CD4-positive, CD25-positive, alpha-beta regulatory T cell (primary cell): Measurements from ENCODE around the gene TMEM191B. TPM values are rescaled to one million over a fixed set of nuclear protein-coding genes. Genes with fewer than 3 reads are reported as not detected.
"Not testable (repeated sequence)": the region's sequence is repeated elsewhere in the genome, so short reads cannot be mapped to it uniquely, and the experiment has no call there.

Experiments used
- ATAC-seq, 2 donors: fragments of 150-1000 bp; cut with Tn5 transposase; one replicate each; pipeline ENCODE4 v1.10.0; 2021; ENCODE audit warnings: low read depth in 2 of 2, moderate number of reproducible peaks in 2 of 2, moderate library complexity in 1 of 2
- DNase-seq, 3 donors: peaks; one replicate each; pipeline versions ENCODE4 v3.0.0 to v3.0.0-alpha.2; 2012 to 2022; ENCODE audit warnings: mixed read lengths in 1 of 3
- H3K27ac ChIP-seq: one replicate; pipeline ENCODE4 v1.7.0; 2013; ENCODE audit warnings: mild to moderate bottlenecking, low read length; ENCODE audit not compliant: insufficient read depth, poor library complexity, severe bottlenecking
- H3K27me3 ChIP-seq: one replicate; pipeline ENCODE4 v1.7.0; 2013; ENCODE audit warnings: low read length; ENCODE audit not compliant: control insufficient read depth, insufficient read depth
- H3K36me3 ChIP-seq: one replicate; pipeline ENCODE4 v1.7.0; 2013; ENCODE audit warnings: mild to moderate bottlenecking, low read length, moderate library complexity; ENCODE audit not compliant: control insufficient read depth, insufficient read depth
- H3K4me1 ChIP-seq: 2 replicates; pipeline ENCODE4 v1.7.0; 2013; ENCODE audit warnings: mild to moderate bottlenecking, low read length; ENCODE audit not compliant: insufficient read depth, control insufficient read depth, poor library complexity, severe bottlenecking
- H3K4me3 ChIP-seq: one replicate; pipeline ENCODE4 v1.7.0; 2013; ENCODE audit warnings: low read depth, mild to moderate bottlenecking, low read length, moderate library complexity
- H3K9me3 ChIP-seq, 2 experiments: 1 replicate in 1 of 2; 2 replicates in 1 of 2; pipeline ENCODE4 v1.7.0; 2013; ENCODE audit warnings: low read length in 2 of 2, mild to moderate bottlenecking in 1 of 2, moderate library complexity in 1 of 2; ENCODE audit not compliant: control insufficient read depth in 2 of 2
- H3K27ac Mint-ChIP-seq, 3 donors: one replicate each; pipeline ENCODE4 v1.8.0; 2020 to 2022; ENCODE audit warnings: mild to moderate bottlenecking in 3 of 3, mixed read lengths in 3 of 3, moderate library complexity in 2 of 3
- H3K27me3 Mint-ChIP-seq: one replicate; pipeline ENCODE4 v1.8.0; 2022; ENCODE audit warnings: mild to moderate bottlenecking, mixed read lengths
- H3K36me3 Mint-ChIP-seq: one replicate; pipeline ENCODE4 v1.8.0; 2020; ENCODE audit warnings: mixed read lengths
- H3K4me1 Mint-ChIP-seq, 4 donors: one replicate each; pipeline ENCODE4 v1.8.0; 2020 to 2022; ENCODE audit warnings: mixed read lengths in 4 of 4, mild to moderate bottlenecking in 1 of 4
- H3K4me3 Mint-ChIP-seq, 4 donors: one replicate each; pipeline ENCODE4 v1.8.0; 2020 to 2022; ENCODE audit warnings: mild to moderate bottlenecking in 4 of 4, mixed read lengths in 4 of 4, moderate library complexity in 3 of 4
- H3K9me3 Mint-ChIP-seq, 7 donors: one replicate each; pipeline ENCODE4 v1.8.0; 2020 to 2022; ENCODE audit warnings: mixed read lengths in 7 of 7, mild to moderate bottlenecking in 3 of 7, moderate library complexity in 2 of 7
- polyA plus RNA-seq, 4 donors: library from polyadenylated mRNA; unstranded; fragments of 300-500 nt; fragmentation: Illumina TruSeq; gene quantifications; one replicate each; pipeline ENCODE4 v1.2.3, GENCODE V29; 2021
- total RNA-seq: library from RNA; stranded (reverse); gene quantifications from one replicate; pipeline ENCODE4 v1.2.3, GENCODE V29; 2022

The TMEM191B gene
- total and polyA plus RNA-seq, 5 donors from 2014 or later = 0.52 to 3.5 (median 0.72) TPM

GRCh38 chr22:18549458-18550179 lies 22.0 kb downstream of the TMEM191B start:
- H3K27ac Mint-ChIP-seq = not testable (repeated sequence)

GRCh38 chr22:18551046-18551445 lies 23.4 kb downstream of the TMEM191B start:
- not testable (repeated sequence) for H3K4me3 Mint-ChIP-seq, H3K27ac Mint-ChIP-seq, H3K4me1 ChIP-seq, H3K4me1 Mint-ChIP-seq, H3K9me3 Mint-ChIP-seq, H3K36me3 Mint-ChIP-seq, H3K36me3 ChIP-seq, ATAC-seq, H3K27me3 ChIP-seq, H3K4me3 ChIP-seq, H3K9me3 ChIP-seq, DNase-seq, H3K27ac ChIP-seq, H3K27me3 Mint-ChIP-seq

More at GRCh38 chr22:18549458-18550179, 22.0 kb downstream of the TMEM191B start:
- not testable (repeated sequence) for H3K9me3 Mint-ChIP-seq, DNase-seq, H3K36me3 Mint-ChIP-seq, H3K4me1 Mint-ChIP-seq, H3K4me1 ChIP-seq, H3K4me3 Mint-ChIP-seq, H3K27me3 ChIP-seq, H3K36me3 ChIP-seq, H3K9me3 ChIP-seq, ATAC-seq, H3K27ac ChIP-seq, H3K4me3 ChIP-seq, H3K27me3 Mint-ChIP-seq

- not testable (repeated sequence) for H3K27me3 Mint-ChIP-seq, H3K4me1 Mint-ChIP-seq, H3K4me3 Mint-ChIP-seq, H3K27ac Mint-ChIP-seq, H3K36me3 ChIP-seq, H3K4me1 ChIP-seq, ATAC-seq, H3K9me3 Mint-ChIP-seq, H3K27ac ChIP-seq, H3K36me3 Mint-ChIP-seq, H3K27me3 ChIP-seq, DNase-seq, H3K4me3 ChIP-seq, H3K9me3 ChIP-seq
Measured at GRCh38 chr22:18552839-18553597, 25.4 kb downstream of the TMEM191B start.

GRCh38 chr22:18554280-18555256 lies 27.0 kb downstream of the TMEM191B start:
- not testable (repeated sequence) for H3K9me3 Mint-ChIP-seq, H3K9me3 ChIP-seq, H3K4me3 Mint-ChIP-seq, H3K27me3 Mint-ChIP-seq, H3K4me1 Mint-ChIP-seq, H3K27ac Mint-ChIP-seq, DNase-seq, H3K36me3 Mint-ChIP-seq, H3K4me1 ChIP-seq, H3K4me3 ChIP-seq, H3K36me3 ChIP-seq, H3K27me3 ChIP-seq, ATAC-seq, H3K27ac ChIP-seq

- H3K36me3 ChIP-seq, H3K27ac ChIP-seq, H3K36me3 Mint-ChIP-seq, H3K27ac Mint-ChIP-seq, DNase-seq, H3K9me3 ChIP-seq, H3K4me3 Mint-ChIP-seq, H3K27me3 Mint-ChIP-seq, H3K9me3 Mint-ChIP-seq, H3K4me1 ChIP-seq, H3K4me3 ChIP-seq, ATAC-seq, H3K4me1 Mint-ChIP-seq, H3K27me3 ChIP-seq: not testable (repeated sequence)
Measured at GRCh38 chr22:18558516-18558915, 30.9 kb downstream of the TMEM191B start.

GRCh38 chr22:18558939-18559338 lies 31.3 kb downstream of the TMEM191B start:
- not testable (repeated sequence) for H3K27ac ChIP-seq, H3K9me3 Mint-ChIP-seq, H3K4me3 Mint-ChIP-seq, H3K4me1 Mint-ChIP-seq, H3K9me3 ChIP-seq, H3K27me3 ChIP-seq, H3K36me3 Mint-ChIP-seq, DNase-seq, ATAC-seq, H3K4me3 ChIP-seq, H3K36me3 ChIP-seq, H3K27ac Mint-ChIP-seq, H3K27me3 Mint-ChIP-seq, H3K4me1 ChIP-seq

GRCh38 chr22:18560099-18560974 lies 32.7 kb downstream of the TMEM191B start:
- not testable (repeated sequence) for H3K27ac Mint-ChIP-seq, H3K9me3 Mint-ChIP-seq, H3K36me3 Mint-ChIP-seq, H3K27me3 ChIP-seq, H3K4me1 Mint-ChIP-seq, H3K4me1 ChIP-seq, H3K36me3 ChIP-seq, H3K4me3 ChIP-seq, H3K4me3 Mint-ChIP-seq, H3K9me3 ChIP-seq, DNase-seq, H3K27me3 Mint-ChIP-seq, H3K27ac ChIP-seq
- ATAC-seq = peak; percentile 72 to 85
